Panc1 (cell line): ENCODE measurements around the gene RBX1.

Source experiments
- CTCF ChIP-seq: fragments of 450-650 bp; IDR thresholded peaks from 2 replicates; pipeline ENCODE4 v1.5.1; 2017; ENCODE audit warnings: mild to moderate bottlenecking
- POLR2AphosphoS5 ChIP-seq: IDR thresholded peaks from 2 replicates; pipeline ENCODE4 v1.6.1; 2012; ENCODE audit warnings: mild to moderate bottlenecking, low read depth, low read length, moderate library complexity

- TF ChIP-seq POLR2AphosphoS5 (no peak), CTCF (no peak)
Measured at GRCh38 chr22:40960145-40960544, 9.0 kb downstream of the RBX1 start.
